ENCODE data around the gene MYRFL. TPM values are rescaled to one million over a fixed set of nuclear protein-coding genes. Genes with fewer than 3 reads are reported as not detected.

MYRFL gene
- total RNA-seq, 1 donor from 2014 or later = 0.43 TPM

DNA sequence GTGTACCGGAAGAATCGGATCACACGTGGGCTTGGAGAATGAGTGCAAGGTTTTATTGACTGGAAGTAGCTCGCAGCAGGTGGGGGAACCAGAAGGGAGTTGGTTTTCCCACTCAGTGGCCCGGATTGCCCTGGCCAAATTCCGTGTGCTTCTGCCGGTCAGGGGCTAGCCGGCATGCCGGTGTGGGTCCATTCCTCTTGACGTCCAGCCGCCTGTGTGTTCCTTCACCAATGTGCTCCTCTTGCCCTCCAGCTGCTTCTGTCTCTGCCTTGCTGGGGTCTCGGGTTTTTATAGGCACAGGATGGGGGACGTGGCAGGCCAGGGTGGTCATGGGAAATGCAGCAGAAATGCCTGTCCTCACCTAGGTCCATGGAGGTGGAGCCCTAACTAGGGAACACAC lies 11.0 kb downstream of the MYRFL start:
- no peak for DNase-seq (ENCODE audit: extremely low spot score, unreplicated experiment)
- Mint-ChIP-seq H3K4me3 (no peak overlapping the region), H3K36me3 (no peaks in the 10 kb centered on the region), H3K9me3 (no peaks in the 10 kb centered on the region), H3K27ac (no peak overlapping the region), H3K27me3 (peaks cover 3% of the 10 kb centered on the region), H3K4me1 (ENCODE audit: unreplicated experiment) (peaks cover 20% of the 10 kb centered on the region)
- TF ChIP-seq, protein P1, sequence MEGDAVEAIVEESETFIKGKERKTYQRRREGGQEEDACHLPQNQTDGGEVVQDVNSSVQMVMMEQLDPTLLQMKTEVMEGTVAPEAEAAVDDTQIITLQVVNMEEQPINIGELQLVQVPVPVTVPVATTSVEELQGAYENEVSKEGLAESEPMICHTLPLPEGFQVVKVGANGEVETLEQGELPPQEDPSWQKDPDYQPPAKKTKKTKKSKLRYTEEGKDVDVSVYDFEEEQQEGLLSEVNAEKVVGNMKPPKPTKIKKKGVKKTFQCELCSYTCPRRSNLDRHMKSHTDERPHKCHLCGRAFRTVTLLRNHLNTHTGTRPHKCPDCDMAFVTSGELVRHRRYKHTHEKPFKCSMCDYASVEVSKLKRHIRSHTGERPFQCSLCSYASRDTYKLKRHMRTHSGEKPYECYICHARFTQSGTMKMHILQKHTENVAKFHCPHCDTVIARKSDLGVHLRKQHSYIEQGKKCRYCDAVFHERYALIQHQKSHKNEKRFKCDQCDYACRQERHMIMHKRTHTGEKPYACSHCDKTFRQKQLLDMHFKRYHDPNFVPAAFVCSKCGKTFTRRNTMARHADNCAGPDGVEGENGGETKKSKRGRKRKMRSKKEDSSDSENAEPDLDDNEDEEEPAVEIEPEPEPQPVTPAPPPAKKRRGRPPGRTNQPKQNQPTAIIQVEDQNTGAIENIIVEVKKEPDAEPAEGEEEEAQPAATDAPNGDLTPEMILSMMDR (conservative IDR thresholded peaks at IDR 0.05) = no peak

DNA sequence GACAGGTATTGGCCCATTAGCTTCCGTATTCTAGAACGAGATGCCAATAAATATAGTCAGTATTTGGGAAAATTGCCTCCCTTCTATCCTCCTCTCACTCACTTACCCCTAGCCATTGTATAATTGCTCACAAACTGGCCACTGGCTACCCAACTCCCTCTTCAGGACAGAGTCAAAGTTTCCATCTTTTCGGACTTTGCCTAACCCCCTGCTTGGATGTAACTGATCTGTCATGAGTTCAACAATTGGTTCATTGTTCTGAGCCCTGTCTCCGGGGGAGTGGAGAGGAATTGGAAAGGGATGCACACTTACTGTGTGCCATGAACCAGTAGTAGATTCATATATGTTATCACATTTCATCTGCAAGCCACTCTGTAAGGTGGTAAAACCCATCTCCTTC lies 12.2 kb downstream of the MYRFL start:
- Mint-ChIP-seq H3K4me1 (ENCODE audit: unreplicated experiment) (peaks cover 20% of the 10 kb centered on the region), H3K27me3 (peaks cover 6% of the 10 kb centered on the region), H3K27ac (no peak overlapping the region), H3K36me3 (no peaks in the 10 kb centered on the region), H3K9me3 (no peaks in the 10 kb centered on the region), H3K4me3 (no peak overlapping the region)
- TF ChIP-seq, protein P1 (conservative IDR thresholded peaks at IDR 0.05) = no peak
- no peak for DNase-seq (ENCODE audit: extremely low spot score, unreplicated experiment)

DNA sequence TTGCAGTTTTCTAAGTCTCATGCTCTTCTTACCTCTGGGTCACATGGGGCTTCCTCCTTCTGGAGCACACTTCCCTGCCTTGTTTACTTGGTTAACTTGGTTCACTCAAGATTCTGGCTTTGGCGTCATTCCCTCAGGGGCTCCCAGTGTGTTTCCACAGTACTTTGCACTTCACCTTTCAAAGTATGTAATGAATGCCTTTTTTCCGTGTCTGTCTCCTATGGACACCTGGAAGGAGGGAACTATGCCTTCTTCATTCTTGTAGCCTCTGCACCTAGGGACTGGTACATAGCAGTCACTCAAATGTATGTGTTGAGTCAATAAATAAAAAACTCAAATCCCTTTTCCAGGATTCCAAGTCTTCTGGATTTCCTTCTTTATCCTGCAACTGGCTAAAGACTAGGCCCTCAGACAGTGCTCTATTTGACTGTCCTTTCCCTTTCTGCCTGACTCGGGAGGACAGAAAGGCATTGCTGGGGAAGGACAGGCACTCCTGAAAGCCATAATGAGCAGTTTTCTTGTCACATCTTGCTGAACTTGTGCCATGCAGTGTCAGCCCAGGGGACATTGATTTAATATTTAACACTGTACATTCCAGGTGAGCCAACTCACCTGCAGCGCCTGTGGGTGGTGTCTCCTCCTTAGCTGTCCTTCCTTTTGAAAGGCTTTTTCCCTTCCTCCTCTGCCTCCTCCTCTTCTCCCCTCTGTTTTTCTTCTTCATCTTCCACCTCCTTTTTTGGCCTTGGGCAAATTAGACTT lies 12.8 kb downstream of the MYRFL start:
- TF ChIP-seq, protein P1 (conservative IDR thresholded peaks at IDR 0.05) = no peak
- Mint-ChIP-seq H3K27ac (no peak overlapping the region), H3K4me3 (no peak overlapping the region), H3K4me1 (ENCODE audit: unreplicated experiment) (peaks cover 17% of the 10 kb centered on the region), H3K9me3 (no peaks in the 10 kb centered on the region), H3K27me3 (peaks cover 2% of the 10 kb centered on the region), H3K36me3 (no peaks in the 10 kb centered on the region)
- DNase-seq (ENCODE audit: extremely low spot score, unreplicated experiment) = no peak

DNA sequence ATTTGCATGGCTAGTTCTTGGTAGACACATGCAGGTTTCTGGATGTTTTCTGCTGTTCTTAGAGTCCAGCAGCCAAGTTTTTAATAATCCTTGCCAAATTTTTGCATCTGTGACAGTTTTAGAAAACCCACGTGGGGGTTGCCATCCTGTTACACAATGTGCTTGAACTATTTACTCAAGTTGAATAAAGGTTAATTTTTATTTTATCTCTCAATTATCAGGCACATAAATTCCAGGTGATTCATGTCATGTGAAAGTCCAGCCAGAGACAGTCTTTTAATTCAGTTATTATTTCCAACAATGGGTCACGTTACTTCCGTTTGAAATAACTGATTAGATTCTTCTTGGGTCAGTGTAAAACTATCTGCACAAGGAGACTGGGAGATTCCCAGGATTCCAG lies 15.7 kb downstream of the MYRFL start:
- no peak for DNase-seq (ENCODE audit: extremely low spot score, unreplicated experiment)
- no peak overlapping the region for H3K27ac Mint-ChIP-seq
- TF ChIP-seq, protein P1 (conservative IDR thresholded peaks at IDR 0.05) = no peak
- H3K27me3 Mint-ChIP-seq = peaks cover 2% of the 10 kb centered on the region
- H3K36me3 Mint-ChIP-seq = no peaks in the 10 kb centered on the region
- H3K4me1 Mint-ChIP-seq (ENCODE audit: unreplicated experiment) = peaks cover 17% of the 10 kb centered on the region
- H3K4me3 Mint-ChIP-seq = no peak overlapping the region
- H3K9me3 Mint-ChIP-seq = no peaks in the 10 kb centered on the region

DNA sequence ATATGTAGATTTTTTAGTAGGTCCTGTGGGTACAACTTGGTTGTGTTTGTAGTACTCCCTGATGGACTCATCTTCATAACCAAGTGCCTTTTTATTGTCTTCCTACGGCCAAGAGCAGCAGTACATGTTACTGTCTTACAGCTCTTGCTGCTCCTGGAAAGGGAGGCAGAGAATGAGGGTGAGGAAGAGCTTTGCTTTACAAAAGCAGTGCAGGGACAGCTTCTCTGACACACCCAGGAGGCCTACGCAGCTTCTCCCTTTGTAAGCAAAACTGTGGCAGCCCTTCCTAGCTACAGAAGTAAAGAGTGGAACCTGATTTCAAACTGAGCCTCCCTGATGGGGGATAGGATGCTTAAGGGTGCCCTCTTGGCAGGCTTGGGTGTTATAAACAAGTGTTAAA lies 18.6 kb downstream of the MYRFL start:
- Mint-ChIP-seq H3K4me1 (ENCODE audit: unreplicated experiment) (no peaks in the 10 kb centered on the region), H3K9me3 (no peaks in the 10 kb centered on the region), H3K27me3 (peaks cover 2% of the 10 kb centered on the region), H3K36me3 (no peaks in the 10 kb centered on the region), H3K27ac (no peak overlapping the region), H3K4me3 (no peak overlapping the region)
- TF ChIP-seq, protein P1 (conservative IDR thresholded peaks at IDR 0.05) = no peak
- DNase-seq (ENCODE audit: extremely low spot score, unreplicated experiment) = no peak

Measured in type B pancreatic cell (in vitro differentiated cells).